Right cardiac atrium (tissue), 5 donors: ENCODE measurements around the gene GLRX. TPM values are rescaled to one million over a fixed set of nuclear protein-coding genes. Genes with fewer than 3 reads are reported as not detected.
A peak's percentile ranks its signal among the peaks of the same experiment; 100 is the strongest.
"Not testable (repeated sequence)": the region's sequence is repeated elsewhere in the genome, so short reads cannot be mapped to it uniquely, and the experiment has no call there.

ENCODE experiments used
- ATAC-seq, 2 donors: fragments of 200-7000 bp; cut with Tn5 transposase; one replicate each; pipeline versions ENCODE4 v1.8.0 to v1.9.1; 2020; ENCODE audit warnings: moderate library complexity in 2 of 2, mild to moderate bottlenecking in 1 of 2
- DNase-seq, 3 donors: peaks; one replicate each; pipeline ENCODE4 v3.0.0-alpha.2; 2020
- H3K27ac ChIP-seq: one replicate; pipeline ENCODE4 v1.5.1; 2013; ENCODE audit warnings: mild to moderate bottlenecking, low read length, control low read depth, moderate library complexity
- H3K27me3 ChIP-seq: one replicate; pipeline ENCODE4 v1.6.1; 2013; ENCODE audit not compliant: control insufficient read depth, insufficient read depth
- H3K4me1 ChIP-seq: one replicate; pipeline ENCODE4 v1.6.1; 2013; ENCODE audit warnings: low read length; ENCODE audit not compliant: control insufficient read depth, insufficient read depth
- H3K4me3 ChIP-seq: one replicate; pipeline ENCODE4 v1.5.1; 2013; ENCODE audit warnings: low read length, control low read depth
- H3K9me3 ChIP-seq: one replicate; pipeline ENCODE4 v1.6.1; 2013; ENCODE audit warnings: low read length; ENCODE audit not compliant: control insufficient read depth
- WGBS: extraction: QIAGEN DNeasy Blood & Tissue Kit; methylation state at CpG from one replicate; pipeline ENCODE4 v1.1.7; 2013; 5-methylcytosine and 5-hydroxymethylcytosine counted together
- intact Hi-C, 4 donors: fragments of 100-400 bp; cut with DNase I; formaldehyde crosslinking; loops; one replicate each; pipeline versions ENCODE4 v1.11.0 to v1.14.0; 2022 to 2023
- long read RNA-seq, 4 donors: library from polyadenylated mRNA; unstranded; transcript quantifications; one replicate each; pipeline ENCODE4 v2.0.0, GENCODE V29; 2020 to 2021
- polyA plus RNA-seq: library from polyadenylated mRNA; stranded (reverse); fragments of 200-250 nt; gene quantifications from one replicate; pipeline ENCODE4 v1.2.3, GENCODE V29; 2013
- total RNA-seq, 4 donors: library from RNA; stranded (reverse); fragmentation: NEBNext Ultra II Directional; extraction: Animal tissue kit (Norgen Biotek cat#: 25700); gene quantifications; one replicate each; pipeline ENCODE4 v1.2.1, GENCODE V29; 2021
- donor health status: healthy with polysubstance abuse.
- donor health status: DM: no; HTN: yes; CAD: no.
- donor health status: DM: no; HTN: no; CAD: no.
- donor health status: DM: no; HTN: yes; CAD: no; lungs with severe emphysema.
- donor health status: DM: yes; HTN: yes; CAD: no.

GLRX gene
- total RNA-seq, result 10 to 100 TPM; 70.2 to 85.2 (median 79.4) TPM
- polyA plus RNA-seq, result 192 TPM
- long read RNA-seq, donor 1, transcript GLRX-204 (2 exons, 3,407 nt), result minor isoform, 8 of 59 reads
- long read RNA-seq, donor 1, transcript GLRX-201 (3 exons, 1,211 nt), result major isoform, 45 of 59 reads
- long read RNA-seq, donor 1, partial matches to known transcripts, result 0 of 59 reads
- long read RNA-seq, donor 1, other reads (novel, unspliced or antisense), result 5 of 59 reads
- long read RNA-seq, donor 2, transcript GLRX-201 (3 exons, 1,211 nt), result major isoform, 61 of 66 reads
- long read RNA-seq, donor 2, partial matches to known transcripts, result 0 of 66 reads
- long read RNA-seq, donor 2, other reads (novel, unspliced or antisense), result 1 of 66 reads
- long read RNA-seq, donor 3, transcript GLRX-201 (3 exons, 1,211 nt), result major isoform, 64 of 78 reads
- long read RNA-seq, donor 3, transcript GLRX-207 (2 exons, 473 nt), result minor isoform, 5 of 78 reads
- long read RNA-seq, donor 3, partial matches to known transcripts, result 0 of 78 reads
- long read RNA-seq, donor 3, other reads (novel, unspliced or antisense), result 5 of 78 reads
- long read RNA-seq, donor 4, transcript GLRX-201 (3 exons, 1,211 nt), result major isoform, 45 of 49 reads
- long read RNA-seq, donor 4, partial matches to known transcripts, result 0 of 49 reads
- long read RNA-seq, donor 4, other reads (novel, unspliced or antisense), result 1 of 49 reads

GRCh38 chr5:95822542-95823181, at the start of gene GLRX:
GLRX (minus strand) TSS chr5:95822726; CDS start chr5:95822662, 64 bp downstream.
- peak; percentile 75 to 88 (median 80) for DNase-seq
- under 1% methylated on average over 8 of the region's 8 CpGs for WGBS
- H3K4me1 ChIP-seq, result peaks cover 14% of the 10 kb centered on the region
- H3K4me3 ChIP-seq, result peak within 1 kb of the TSS; percentile 93
- no peaks in the 10 kb centered on the region for H3K27me3 ChIP-seq
- intact Hi-C loops, result no loop called here
- H3K9me3 ChIP-seq, result no peaks in the 10 kb centered on the region
- peak; percentile 82 to 84 for ATAC-seq
- peak within 1 kb of the TSS; percentile 99 for H3K27ac ChIP-seq

- no peak for ATAC-seq
- H3K4me1 ChIP-seq, result peaks cover 4% of the 10 kb centered on the region
- H3K27ac ChIP-seq, result no peak overlapping the region
- no peaks in the 10 kb centered on the region for H3K9me3 ChIP-seq
- H3K4me3 ChIP-seq, result no peak overlapping the region
- no peak for DNase-seq
- 91% methylated on average over 9 of the region's 9 CpGs for WGBS
- no peaks in the 10 kb centered on the region for H3K27me3 ChIP-seq
- intact Hi-C loops, result no loop called here
These were observed 48.8 kb upstream of the GLRX start for GRCh38 chr5:95871146-95871806.

GRCh38 chr5:95870105-95870672, 47.7 kb upstream of the GLRX start:
- no peak overlapping the region for H3K27ac ChIP-seq
- H3K27me3 ChIP-seq, result no peaks in the 10 kb centered on the region
- DNase-seq (no peak), ATAC-seq (peak; percentile 32 to 74)
- intact Hi-C loops, result no loop called here
- H3K9me3 ChIP-seq, result no peaks in the 10 kb centered on the region
- H3K4me1 ChIP-seq, result peaks cover 4% of the 10 kb centered on the region
- no peak overlapping the region for H3K4me3 ChIP-seq
- 49% methylated on average over 1 of the region's 1 CpG for WGBS

GRCh38 chr5:95869173-95869855, 46.8 kb upstream of the GLRX start:
- ATAC-seq, DNase-seq, H3K4me3 ChIP-seq, H3K9me3 ChIP-seq, intact Hi-C loops, H3K4me1 ChIP-seq, H3K27me3 ChIP-seq, H3K27ac ChIP-seq: not testable (repeated sequence)
- 49% methylated on average over 3 of the region's 3 CpGs for WGBS

- peaks cover 8% of the 10 kb centered on the region for H3K4me1 ChIP-seq
- H3K4me3 ChIP-seq, result no peak overlapping the region
- H3K9me3 ChIP-seq, result no peaks in the 10 kb centered on the region
- DNase-seq (no peak), ATAC-seq (no peak)
- no peaks in the 10 kb centered on the region for H3K27me3 ChIP-seq
- intact Hi-C loops, result no loop called here
- WGBS, result 97% methylated on average over 4 of the region's 4 CpGs
- no peak overlapping the region for H3K27ac ChIP-seq
These were observed 45.6 kb upstream of the GLRX start for GRCh38 chr5:95868136-95868535.

- Histone ChIP-seq H3K27ac (no peak overlapping the region), H3K27me3 (no peaks in the 10 kb centered on the region), H3K4me3 (no peak overlapping the region), H3K4me1 (peaks cover 8% of the 10 kb centered on the region), H3K9me3 (no peaks in the 10 kb centered on the region)
- ATAC-seq (no peak), DNase-seq (no peak)
- 69% methylated on average over 1 of the region's 1 CpG for WGBS
- intact Hi-C loops, result no loop called here
These were observed 44.0 kb upstream of the GLRX start for GRCh38 chr5:95866435-95867040.

GRCh38 chr5:95864944-95865504, 42.5 kb upstream of the GLRX start:
- peaks cover 5% of the 10 kb centered on the region for H3K4me1 ChIP-seq
- intact Hi-C loops, result no loop called here
- DNase-seq, result no peak

GRCh38 chr5:95864456-95864855, 41.9 kb upstream of the GLRX start:
- no peak overlapping the region for H3K4me3 ChIP-seq
- DNase-seq (no peak), ATAC-seq (no peak)
- intact Hi-C loops, result no loop called here
- peaks cover 5% of the 10 kb centered on the region for H3K4me1 ChIP-seq
- no peak overlapping the region for H3K27ac ChIP-seq
- no peaks in the 10 kb centered on the region for H3K9me3 ChIP-seq
- H3K27me3 ChIP-seq, result no peaks in the 10 kb centered on the region
- 98% methylated on average over 1 of the region's 1 CpG for WGBS

More at GRCh38 chr5:95864944-95865504, 42.5 kb upstream of the GLRX start:
- no peaks in the 10 kb centered on the region for H3K9me3 ChIP-seq
- 78% methylated on average over 6 of the region's 6 CpGs for WGBS
- no peak overlapping the region for H3K4me3 ChIP-seq
- peak in 1 of 2 donors; percentile 9 for ATAC-seq
- no peaks in the 10 kb centered on the region for H3K27me3 ChIP-seq
- no peak overlapping the region for H3K27ac ChIP-seq

GRCh38 chr5:95863383-95863757, 40.8 kb upstream of the GLRX start:
- Histone ChIP-seq H3K9me3 (no peaks in the 10 kb centered on the region), H3K4me3 (no peak overlapping the region), H3K4me1 (peaks cover 5% of the 10 kb centered on the region), H3K27me3 (no peaks in the 10 kb centered on the region), H3K27ac (peak overlapping the region; percentile 69)
- WGBS, result 66% methylated on average over 4 of the region's 4 CpGs
- intact Hi-C loops, result no loop called here
- peak in 1 of 3 donors; percentile 29 for DNase-seq
- ATAC-seq, result peak; percentile 29 to 50
